Ovary (tissue), 9 donors: ENCODE measurements around the gene RPS26. TPM values are rescaled to one million over a fixed set of nuclear protein-coding genes. Genes with fewer than 3 reads are reported as not detected.
A peak's percentile ranks its signal among the peaks of the same experiment; 100 is the strongest.

ENCODE experiments used
- DNase-seq, 5 donors: peaks; one replicate each; pipeline ENCODE4 v3.0.0-alpha.2; 2019 to 2020
- H3K27ac ChIP-seq, 2 donors: fragments of 200-600 bp; one replicate each; pipeline versions ENCODE4 v1.5.1 to v1.8.0; 2019 to 2022
- H3K27me3 ChIP-seq: fragments of 200-600 bp; one replicate; pipeline ENCODE4 v1.8.0; 2022
- H3K36me3 ChIP-seq: fragments of 200-600 bp; sonication (generic); one replicate; pipeline ENCODE4 v1.5.1; 2019
- H3K4me1 ChIP-seq: one replicate; pipeline ENCODE4 v1.8.1; 2013; ENCODE audit warnings: mild to moderate bottlenecking, moderate library complexity; ENCODE audit not compliant: insufficient read depth
- H3K4me3 ChIP-seq: fragments of 200-600 bp; sonication (generic); one replicate; pipeline ENCODE4 v1.5.1; 2017
- H3K9me3 ChIP-seq, 2 donors: fragments of 200-600 bp in 1 of 2; sonication (generic) in 1 of 2; one replicate each; pipeline versions ENCODE4 v1.5.1 to v1.8.1; 2013 to 2019; ENCODE audit warnings: mild to moderate bottlenecking in 1 of 2, moderate library complexity in 1 of 2
- EP300 ChIP-seq: sonication (generic); formaldehyde crosslinking; IDR thresholded peaks from one replicate; pipeline ENCODE4 v1.6.1; 2017; ENCODE audit warnings: antibody characterized with exemption
- POLR2A ChIP-seq: fragments of 450-650 bp; IDR thresholded peaks from one replicate; pipeline ENCODE4 v1.6.1; 2017; ENCODE audit warnings: antibody characterized with exemption, mild to moderate bottlenecking, moderate library complexity
- WGBS, 3 donors: extraction: QIAGEN DNeasy Blood & Tissue Kit in 1 of 3; methylation state at CpG; one replicate each; pipeline versions ENCODE4 v1.1.5 to v1.1.7; 2013 to 2017; 5-methylcytosine and 5-hydroxymethylcytosine counted together
- intact Hi-C, 4 donors: fragments of 100-400 bp; cut with DNase I; formaldehyde crosslinking; loops; one replicate each; pipeline versions ENCODE4 v1.11.0 to v1.15.1; 2022 to 2023
- polyA plus RNA-seq, 2 donors: library from polyadenylated mRNA; stranded (reverse); fragments of 200-250 nt in 1 of 2; fragments of 350-450 nt in 1 of 2; fragmentation: Illumina TruSeq in 1 of 2; extraction: RNeasy Lipid Tissue Mini Kit (QIAGEN cat#74804) in 1 of 2; gene quantifications; one replicate each; pipeline ENCODE4 v1.2.3, GENCODE V29; 2013 to 2014
- total RNA-seq, 7 donors: library from RNA; depleted of rRNA in 2 of 7; stranded (reverse); fragments of >200 nt in 2 of 7; fragmentation: NEBNext Ultra II Directional in 3 of 7; extraction: Animal tissue kit (Norgen Biotek cat#: 25700) in 3 of 7; gene quantifications; one replicate each; pipeline versions ENCODE4 v1.1.0 to v1.2.4, GENCODE V29; 2016 to 2023
- TF ChIP-seq, protein P1 (sequence below), 3 donors: fragments of 450-650 bp in 2 of 3; fragments of 200-600 bp in 1 of 3; IDR thresholded peaks; one replicate each; pipeline versions ENCODE4 v1.5.1 to v1.8.0; 2016 to 2022; ENCODE audit warnings: antibody characterized with exemption in 3 of 3, mild to moderate bottlenecking in 1 of 3
- donor health status: DM: no; HTN: no; CAD: no; lungs with moderate emphysema.
- donor health status: DM: no; HTN: no; CAD: no.
- donor health status: Bipolar disorder and iron deficiency.
- donor health status: DM: yes; HTN: yes; CAD: no.
- donor health status: DM: no; HTN: no; CAD: no.
- donor health status: DM: yes; HTN: yes; CAD: no.

The RPS26 gene
- total and polyA plus RNA-seq, 9 donors = 16.2 to 2,562 (median 140) TPM

GRCh38 chr12:56004211-56004610, 37.5 kb upstream of the RPS26 start:
- 90 to 92% (median 91%) methylated on average over 10 of the region's 10 CpGs for WGBS, 3 donors
- Histone ChIP-seq H3K4me1 (no peaks in the 10 kb centered on the region), H3K27ac (no peak overlapping the region), H3K36me3 (no peaks in the 10 kb centered on the region), H3K4me3 (no peak overlapping the region), H3K27me3 (no peaks in the 10 kb centered on the region), H3K9me3 (no peaks in the 10 kb centered on the region)
- intact Hi-C loops = no loop called here
- TF ChIP-seq EP300 (no peak), POLR2A (no peak)
- TF ChIP-seq, protein P1, sequence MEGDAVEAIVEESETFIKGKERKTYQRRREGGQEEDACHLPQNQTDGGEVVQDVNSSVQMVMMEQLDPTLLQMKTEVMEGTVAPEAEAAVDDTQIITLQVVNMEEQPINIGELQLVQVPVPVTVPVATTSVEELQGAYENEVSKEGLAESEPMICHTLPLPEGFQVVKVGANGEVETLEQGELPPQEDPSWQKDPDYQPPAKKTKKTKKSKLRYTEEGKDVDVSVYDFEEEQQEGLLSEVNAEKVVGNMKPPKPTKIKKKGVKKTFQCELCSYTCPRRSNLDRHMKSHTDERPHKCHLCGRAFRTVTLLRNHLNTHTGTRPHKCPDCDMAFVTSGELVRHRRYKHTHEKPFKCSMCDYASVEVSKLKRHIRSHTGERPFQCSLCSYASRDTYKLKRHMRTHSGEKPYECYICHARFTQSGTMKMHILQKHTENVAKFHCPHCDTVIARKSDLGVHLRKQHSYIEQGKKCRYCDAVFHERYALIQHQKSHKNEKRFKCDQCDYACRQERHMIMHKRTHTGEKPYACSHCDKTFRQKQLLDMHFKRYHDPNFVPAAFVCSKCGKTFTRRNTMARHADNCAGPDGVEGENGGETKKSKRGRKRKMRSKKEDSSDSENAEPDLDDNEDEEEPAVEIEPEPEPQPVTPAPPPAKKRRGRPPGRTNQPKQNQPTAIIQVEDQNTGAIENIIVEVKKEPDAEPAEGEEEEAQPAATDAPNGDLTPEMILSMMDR (IDR thresholded peaks at IDR 0.05) = no peak
- no peak for DNase-seq

- TF ChIP-seq EP300 (no peak), POLR2A (no peak)
- TF ChIP-seq, protein P1 (IDR thresholded peaks at IDR 0.05) = no peak
- intact Hi-C loops = no loop called here
- WGBS, 3 donors = 0 to 1% (median 1%) methylated on average over 33 to 44 of the region's 44 CpGs
Measured at GRCh38 chr12:56007564-56008559, 33.9 kb upstream of the RPS26 start.

DNA sequence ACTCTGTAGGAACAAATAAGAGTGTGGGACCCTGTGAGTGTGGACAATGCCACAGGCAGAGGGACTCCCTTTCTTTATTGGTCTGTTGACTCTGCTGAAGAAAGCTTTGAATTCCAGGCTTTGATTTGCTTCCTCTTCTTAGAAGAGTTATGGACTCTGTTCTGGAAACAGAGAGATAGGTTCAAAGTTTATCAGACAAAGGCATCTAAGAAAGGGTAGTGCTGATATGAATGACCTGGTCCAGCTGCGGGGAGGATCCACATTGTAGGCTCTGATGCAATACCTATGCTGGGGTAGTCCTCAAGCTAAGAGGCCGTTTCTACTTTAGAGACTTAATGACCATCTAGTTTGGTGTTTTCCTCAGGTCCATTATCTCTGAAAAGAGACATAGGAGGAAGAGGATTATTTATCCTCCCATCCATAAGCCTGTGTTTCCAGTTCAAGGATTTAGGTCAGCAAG, 31.6 kb upstream of the RPS26 start:
- WGBS, 3 donors = 71 to 79% (median 73%) methylated on average over 2 of the region's 2 CpGs

More at GRCh38 chr12:56007564-56008559, 33.9 kb upstream of the RPS26 start:
- Histone ChIP-seq H3K36me3 (no peaks in the 10 kb centered on the region), H3K27me3 (no peaks in the 10 kb centered on the region), H3K9me3 (no peaks in the 10 kb centered on the region), H3K4me1 (no peaks in the 10 kb centered on the region), H3K4me3 (peak overlapping the region; percentile 75), H3K27ac (peak overlapping the region; percentile 93 to 98)
- peak; percentile 71 to 82 (median 77) for DNase-seq

GRCh38 chr12:56011509-56012090, 30.1 kb upstream of the RPS26 start:
- no peak for TF ChIP-seq EP300
- TF ChIP-seq, protein P1 (IDR thresholded peaks at IDR 0.05) = no peak
- no peak for TF ChIP-seq POLR2A
- WGBS, 3 donors = 84 to 89% (median 87%) methylated on average over 2 of the region's 2 CpGs
- DNase-seq = no peak
- no peaks in the 10 kb centered on the region for H3K4me1 ChIP-seq
- no peak overlapping the region for H3K4me3 ChIP-seq
- intact Hi-C loops = no loop called here
- no peaks in the 10 kb centered on the region for H3K9me3 ChIP-seq
- H3K36me3 ChIP-seq = no peaks in the 10 kb centered on the region
- no peak overlapping the region for H3K27ac ChIP-seq
- no peaks in the 10 kb centered on the region for H3K27me3 ChIP-seq

More for the DNA sequence above, 31.6 kb upstream of the RPS26 start:
- no peaks in the 10 kb centered on the region for H3K9me3 ChIP-seq
- DNase-seq = no peak
- H3K4me3 ChIP-seq = no peak overlapping the region
- TF ChIP-seq POLR2A = no peak
- TF ChIP-seq, protein P1 (IDR thresholded peaks at IDR 0.05) = no peak
- TF ChIP-seq EP300 = no peak
- intact Hi-C loops = no loop called here
- no peaks in the 10 kb centered on the region for H3K27me3 ChIP-seq
- no peak overlapping the region for H3K27ac ChIP-seq
- no peaks in the 10 kb centered on the region for H3K36me3 ChIP-seq
- no peaks in the 10 kb centered on the region for H3K4me1 ChIP-seq
